ENCODE measurements around the gene RAET1E. TPM values are rescaled to one million over a fixed set of nuclear protein-coding genes. Genes with fewer than 3 reads are reported as not detected.
"Not testable (repeated sequence)": the region's sequence is repeated elsewhere in the genome, so short reads cannot be mapped to it uniquely, and the experiment has no call there.

The RAET1E gene
- total and polyA plus RNA-seq, 2 donors (not counting 1 experiment from before 2014, with no cell fraction given) = not detected

DNA sequence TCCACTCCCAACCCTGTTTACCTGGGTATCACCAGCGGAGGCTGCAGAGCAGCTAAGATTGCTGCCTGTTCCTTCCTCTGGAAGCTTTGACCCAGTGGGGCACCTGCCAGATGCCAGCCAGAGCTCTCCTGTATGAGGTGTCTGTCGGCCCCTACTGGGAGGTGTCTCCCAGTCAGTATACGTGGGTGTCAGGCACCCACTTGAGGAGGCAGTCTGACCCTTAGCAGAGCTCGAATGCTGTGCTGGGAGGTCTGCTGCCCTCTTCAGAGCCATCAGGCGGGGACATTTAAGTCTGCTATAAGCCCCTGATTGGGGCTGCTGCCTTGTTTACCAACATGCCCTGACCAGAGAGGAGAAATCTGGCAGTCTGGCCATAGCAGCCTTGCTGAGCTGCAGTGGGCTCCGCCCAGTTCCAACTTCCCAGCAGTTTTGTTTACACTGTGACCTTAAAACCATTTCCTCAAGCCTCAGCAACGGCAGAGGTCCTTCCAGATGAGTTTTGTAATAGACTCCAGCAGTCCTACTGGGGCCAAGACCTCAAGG, 2.8 kb downstream of the RAET1E start:
- DNase-seq = no peak
- H4K20me1 ChIP-seq (ENCODE audit: control insufficient read depth, insufficient read depth, low read length, poor library complexity, severe bottlenecking) = no peaks in the 10 kb centered on the region
- no peaks in the 10 kb centered on the region for H3K4me1 Mint-ChIP-seq
- H3K4me1 ChIP-seq (ENCODE audit: control insufficient read depth in 2 of 2, insufficient read depth in 2 of 2, low read length in 2 of 2) = no peaks in the 10 kb centered on the region
- no peak overlapping the region for H3K4me2 ChIP-seq (replicated peaks; ENCODE audit: low read depth, low read length, poor library complexity, severe bottlenecking)
- no peak overlapping the region for H2AFZ ChIP-seq (ENCODE audit: insufficient read depth, low read depth, low read length, poor library complexity, severe bottlenecking)
- ChIA-PET POLR2A (no interaction called here), CTCF (no interaction called here)
- H3K4me3 ChIP-seq (ENCODE audit: control extremely low read depth in 1 of 5, extremely low read depth in 1 of 5, insufficient read depth in 1 of 5, low read depth in 2 of 5, low read length in 4 of 5) = no peak overlapping the region
- H3K36me3 ChIP-seq (replicated peaks in 1 of 2; ENCODE audit: control extremely low read depth in 1 of 2, control insufficient read depth in 1 of 2, extremely low read depth in 1 of 2, insufficient read depth in 2 of 2, low read length in 1 of 2) = no peaks in the 10 kb centered on the region
- H3K27ac ChIP-seq (ENCODE audit: low read length in 2 of 2) = no peak overlapping the region
- intact Hi-C loops (cut with micrococcal nuclease) = no loop called here
- no peak overlapping the region for H3K27ac Mint-ChIP-seq
- no peak for ATAC-seq (ENCODE audit: low read depth)
- no peak for TF ChIP-seq EZH2 (IDR thresholded peaks at IDR 0.05; ENCODE audit: borderline replicate concordance, insufficient read depth, low read depth, low read length, poor library complexity, severe bottlenecking)
- TF ChIP-seq CTCF (IDR thresholded peaks at IDR 0.05) = no peak
- no peaks in the 10 kb centered on the region for H3K79me2 ChIP-seq (ENCODE audit: control insufficient read depth, insufficient read depth, low read length)
- H3K27me3 Mint-ChIP-seq = peaks cover 56% of the 10 kb centered on the region
- no peak overlapping the region for H3K9ac ChIP-seq (ENCODE audit: low read length)
- H3K9me3 Mint-ChIP-seq (ENCODE audit: insufficient read depth) = no peaks in the 10 kb centered on the region
- H3K9me3 ChIP-seq (ENCODE audit: control extremely low read depth in 1 of 3, control insufficient read depth in 2 of 3, insufficient read depth in 1 of 3, low read length in 2 of 3) = no peaks in the 10 kb centered on the region
- 83% methylated on average over 6 of the region's 7 CpGs for WGBS (ENCODE audit: insufficient coverage)
- H3K4me3 Mint-ChIP-seq = no peak overlapping the region
- peaks cover 0 to 4% (median 0%) of the 10 kb centered on the region in 4 experiments for H3K27me3 ChIP-seq (replicated peaks in 1 of 4; ENCODE audit: control extremely low read depth in 1 of 4, control insufficient read depth in 3 of 4, insufficient read depth in 4 of 4, low read length in 3 of 4)

DNA sequence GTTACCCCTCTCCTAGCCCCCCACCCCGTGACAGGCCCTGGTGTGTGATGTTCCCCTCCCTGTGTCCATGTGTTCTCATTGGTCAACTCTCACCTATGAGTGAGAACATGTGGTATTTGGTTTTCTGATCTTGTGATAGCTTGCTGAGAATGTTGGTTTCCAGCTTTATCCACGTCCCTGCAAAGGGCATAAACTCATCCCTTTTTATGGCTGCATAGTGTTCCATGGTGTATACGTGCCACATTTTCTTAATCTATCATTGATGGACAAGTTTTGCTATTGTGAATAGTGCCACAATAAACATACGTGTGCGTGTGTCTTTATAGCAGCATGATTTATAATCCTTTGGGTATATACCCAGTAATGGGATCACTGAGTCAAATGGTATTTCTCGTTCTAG, 6.0 kb downstream of the RAET1E start:
- H3K36me3 ChIP-seq (replicated peaks in 1 of 2; ENCODE audit: control extremely low read depth in 1 of 2, control insufficient read depth in 1 of 2, extremely low read depth in 1 of 2, insufficient read depth in 2 of 2, low read length in 1 of 2); H3K4me1 Mint-ChIP-seq; H3K4me2 ChIP-seq (replicated peaks; ENCODE audit: low read depth, low read length, poor library complexity, severe bottlenecking); ATAC-seq (ENCODE audit: low read depth); H3K27ac ChIP-seq (ENCODE audit: low read length in 2 of 2); H2AFZ ChIP-seq (ENCODE audit: insufficient read depth, low read depth, low read length, poor library complexity, severe bottlenecking); intact Hi-C loops (cut with micrococcal nuclease); H3K4me3 ChIP-seq (ENCODE audit: control extremely low read depth in 1 of 5, extremely low read depth in 1 of 5, insufficient read depth in 1 of 5, low read depth in 2 of 5, low read length in 4 of 5); H4K20me1 ChIP-seq (ENCODE audit: control insufficient read depth, insufficient read depth, low read length, poor library complexity, severe bottlenecking); H3K9me3 Mint-ChIP-seq (ENCODE audit: insufficient read depth); H3K4me3 Mint-ChIP-seq; H3K27me3 ChIP-seq (replicated peaks in 1 of 4; ENCODE audit: control extremely low read depth in 1 of 4, control insufficient read depth in 3 of 4, insufficient read depth in 4 of 4, low read length in 3 of 4); H3K9ac ChIP-seq (ENCODE audit: low read length); H3K27ac Mint-ChIP-seq; H3K79me2 ChIP-seq (ENCODE audit: control insufficient read depth, insufficient read depth, low read length); H3K4me1 ChIP-seq (ENCODE audit: control insufficient read depth in 2 of 2, insufficient read depth in 2 of 2, low read length in 2 of 2); H3K9me3 ChIP-seq (ENCODE audit: control extremely low read depth in 1 of 3, control insufficient read depth in 2 of 3, insufficient read depth in 1 of 3, low read length in 2 of 3); CTCF ChIA-PET; DNase-seq: not testable (repeated sequence)
- peaks cover 63% of the 10 kb centered on the region for H3K27me3 Mint-ChIP-seq
- no CpG with 5 or more reads among the region's 6 CpGs for WGBS (ENCODE audit: insufficient coverage)
- POLR2A ChIA-PET = interaction anchor here (0.6 kb wide), 1 partner anchor 203 kb away, joined by 6 read pairs; no protein-coding TSS in a partner anchor

Data from B cell (primary cell).